Measurements from ENCODE around the gene FBXO27.

FBXO27 gene

DNA sequence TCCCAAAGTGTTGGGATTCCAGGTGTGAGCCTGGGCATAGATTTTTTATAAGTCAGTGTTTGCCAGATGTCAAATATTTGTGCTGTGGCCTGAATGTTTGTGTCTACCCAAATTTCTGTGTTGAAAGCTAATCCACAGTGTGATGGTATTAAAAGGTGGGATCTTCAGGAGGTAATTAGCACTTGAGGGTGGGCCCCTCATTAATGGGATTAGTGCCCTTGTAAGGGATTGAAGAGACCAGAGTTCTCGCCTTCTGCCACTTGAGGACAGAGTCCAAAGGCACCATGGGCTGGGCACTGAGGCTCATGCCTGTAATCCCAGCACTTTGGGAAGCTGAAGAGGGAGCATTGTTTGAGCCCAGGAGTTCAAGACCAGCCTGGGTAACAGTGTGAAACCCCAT, 47.1 kb downstream of the FBXO27 start:
- DNase-seq: no peak

DNA sequence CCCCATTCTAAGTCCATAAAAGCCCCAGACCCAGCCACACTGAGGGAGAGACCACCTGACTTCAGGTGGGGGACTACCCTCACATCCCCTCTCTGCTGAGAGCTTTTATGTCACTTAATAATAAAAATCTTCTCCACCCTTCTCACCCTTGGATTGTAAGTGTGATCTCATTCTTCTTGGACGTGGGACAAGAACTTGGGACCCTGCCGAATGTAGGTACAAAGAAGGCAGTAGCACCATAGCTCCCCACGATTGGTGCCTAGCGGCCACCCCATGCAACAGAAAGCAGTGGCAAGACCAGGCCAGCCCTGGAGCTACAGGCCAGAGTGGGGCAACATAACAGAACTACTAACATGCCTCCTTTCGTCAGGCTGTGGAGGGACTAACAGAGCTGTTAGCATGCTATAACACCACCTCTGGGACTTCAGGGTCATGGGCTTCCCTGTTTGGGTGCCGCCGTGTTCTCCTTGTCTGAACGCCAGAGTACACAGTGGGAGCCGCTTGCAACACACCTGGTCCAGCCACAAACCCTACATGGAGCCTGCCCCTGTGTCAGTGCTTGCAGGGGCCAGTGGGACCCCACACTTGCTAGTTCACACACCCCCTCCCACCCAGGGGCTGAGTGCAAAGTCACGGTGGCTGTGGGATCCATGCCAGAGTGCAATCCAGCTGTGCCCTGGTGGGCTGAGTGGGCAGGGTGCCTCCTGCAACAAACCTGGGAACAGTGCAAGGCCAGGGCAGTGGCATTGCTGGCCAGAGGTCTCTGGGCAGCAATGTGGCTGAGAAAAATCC, 51.6 kb downstream of the FBXO27 start:
- DNase-seq: no peak

DNA sequence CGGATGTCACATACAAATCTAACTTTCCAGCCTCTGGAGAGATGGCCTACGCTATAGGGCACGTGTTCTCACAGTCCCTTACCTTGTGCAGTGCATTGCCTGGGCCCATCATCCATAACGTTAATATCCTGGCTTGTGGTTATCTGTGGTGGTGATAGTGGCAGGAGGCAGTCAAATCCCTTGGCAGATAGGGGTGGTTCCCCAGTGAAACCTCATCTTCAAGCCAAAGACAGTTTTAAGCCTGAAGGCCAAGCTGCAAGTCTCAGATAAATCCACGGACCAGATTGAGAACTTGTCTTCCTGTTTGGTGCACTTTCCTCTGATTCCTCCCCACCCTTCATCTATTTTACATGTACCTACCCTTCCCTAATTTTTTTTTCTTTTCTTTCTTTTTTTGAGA, 52.5 kb downstream of the FBXO27 start:
- no peak for DNase-seq

GRCh38 chr19:38978326-38978689, 54.0 kb downstream of the FBXO27 start:
- no peak for DNase-seq

- no peak for DNase-seq
These were observed 54.7 kb downstream of the FBXO27 start for GRCh38 chr19:38977445-38978325.

- DNase-seq: no peak
These were observed 56.5 kb downstream of the FBXO27 start for GRCh38 chr19:38975861-38976271.

GRCh38 chr19:38975214-38975860, 57.0 kb downstream of the FBXO27 start, which contains the start of gene FBXO17:
Gene FBXO17 (minus strand): TSS chr19:38975742. CDS start chr19:38950319, 25,423 bp downstream.
- DNase-seq: no peak

GRCh38 chr19:38974624-38975213, 57.6 kb downstream of the FBXO27 start:
- no peak for DNase-seq

Measured in SIG-M5 (cell line).